Amniotic stem cell (primary cell): ENCODE measurements around the gene IL21.

Experiments used
- DNase-seq: peaks from one replicate; lab custom pipeline; 2025; lab: John Stamatoyannopoulos, UW

Gene IL21

GRCh38 chr4:122633211-122633610, 12.3 kb upstream of the IL21 start:
- no peak for DNase-seq

DNA sequence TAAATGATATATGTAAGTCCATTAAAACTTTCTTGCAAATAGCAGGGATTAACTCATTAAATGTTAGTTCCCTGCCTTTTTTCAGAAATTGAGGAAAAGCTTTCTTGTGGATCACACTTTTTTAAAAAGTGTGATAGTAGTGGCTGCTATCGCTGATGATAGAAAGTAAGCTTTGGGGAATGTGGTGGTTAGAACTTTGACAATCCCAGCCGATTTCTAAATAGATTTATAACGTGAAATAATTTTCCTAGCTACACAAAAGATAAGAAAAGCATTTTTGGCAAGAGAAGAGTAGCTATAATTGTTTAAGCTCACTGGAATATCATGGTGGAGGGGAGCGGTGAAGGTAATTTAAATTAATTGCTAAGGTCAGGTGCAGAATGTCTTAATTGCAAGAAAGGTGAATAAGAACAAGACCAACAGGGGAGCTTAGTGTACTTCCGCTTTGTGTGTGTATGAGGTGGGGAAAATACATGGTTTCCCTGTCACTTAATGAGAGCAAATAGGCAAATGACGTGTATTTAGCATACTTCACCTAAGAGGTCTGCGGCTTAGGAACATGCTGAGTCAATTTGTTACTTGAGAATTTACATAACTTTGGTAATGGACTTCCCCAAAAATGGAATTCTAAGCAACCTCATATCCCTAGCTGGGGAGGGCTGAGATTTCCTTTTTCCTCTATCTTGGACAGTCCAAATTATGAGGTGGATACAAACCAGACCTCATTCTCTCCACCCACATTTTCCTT, 11.7 kb upstream of the IL21 start:
- DNase-seq: no peak

DNA sequence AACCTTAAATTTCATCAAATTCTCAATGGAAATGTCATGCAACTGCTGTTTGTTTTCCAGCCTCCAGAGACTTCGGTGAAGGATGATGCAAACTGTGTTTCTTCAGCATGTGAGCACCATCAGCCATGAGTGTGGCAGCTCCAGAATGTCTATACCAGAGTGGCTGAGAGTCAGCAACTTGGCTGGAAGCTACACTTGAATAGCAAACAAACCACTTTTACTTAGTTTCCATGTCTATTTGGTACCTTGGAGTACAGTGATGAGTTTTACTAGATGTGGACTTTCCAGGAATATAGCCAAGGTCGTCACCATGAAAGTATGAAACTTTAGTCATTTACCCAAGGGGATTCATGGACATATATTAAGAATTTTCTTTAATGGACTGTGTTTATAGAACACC, 4.3 kb upstream of the IL21 start:
- DNase-seq: no peak

GRCh38 chr4:122624205-122624604, 3.3 kb upstream of the IL21 start:
- DNase-seq: no peak

GRCh38 chr4:122623637-122624166, 2.8 kb upstream of the IL21 start:
- no peak for DNase-seq

- DNase-seq: no peak
Measured at GRCh38 chr4:122622400-122622799, 1.5 kb upstream of the IL21 start.

DNA sequence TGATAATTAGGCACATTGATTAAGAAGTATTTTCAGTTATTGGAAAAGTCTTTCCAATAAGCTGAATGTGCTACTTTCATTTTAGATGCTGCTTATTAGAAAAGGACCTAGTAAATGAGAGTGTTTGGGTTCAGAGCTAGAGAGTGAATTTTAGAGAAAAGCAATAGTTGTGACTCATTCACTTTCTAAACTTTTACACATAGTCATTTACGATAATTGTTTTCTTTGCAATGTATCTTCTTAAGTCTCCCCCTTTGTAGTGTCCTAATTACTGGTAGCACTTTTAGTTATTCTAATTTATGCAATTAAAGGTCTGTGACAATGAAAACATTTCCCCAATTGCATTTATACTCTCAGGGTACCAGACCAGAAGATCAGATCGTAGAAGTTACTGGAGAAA, 1.3 kb downstream of the IL21 start:
- DNase-seq: no peak

DNA sequence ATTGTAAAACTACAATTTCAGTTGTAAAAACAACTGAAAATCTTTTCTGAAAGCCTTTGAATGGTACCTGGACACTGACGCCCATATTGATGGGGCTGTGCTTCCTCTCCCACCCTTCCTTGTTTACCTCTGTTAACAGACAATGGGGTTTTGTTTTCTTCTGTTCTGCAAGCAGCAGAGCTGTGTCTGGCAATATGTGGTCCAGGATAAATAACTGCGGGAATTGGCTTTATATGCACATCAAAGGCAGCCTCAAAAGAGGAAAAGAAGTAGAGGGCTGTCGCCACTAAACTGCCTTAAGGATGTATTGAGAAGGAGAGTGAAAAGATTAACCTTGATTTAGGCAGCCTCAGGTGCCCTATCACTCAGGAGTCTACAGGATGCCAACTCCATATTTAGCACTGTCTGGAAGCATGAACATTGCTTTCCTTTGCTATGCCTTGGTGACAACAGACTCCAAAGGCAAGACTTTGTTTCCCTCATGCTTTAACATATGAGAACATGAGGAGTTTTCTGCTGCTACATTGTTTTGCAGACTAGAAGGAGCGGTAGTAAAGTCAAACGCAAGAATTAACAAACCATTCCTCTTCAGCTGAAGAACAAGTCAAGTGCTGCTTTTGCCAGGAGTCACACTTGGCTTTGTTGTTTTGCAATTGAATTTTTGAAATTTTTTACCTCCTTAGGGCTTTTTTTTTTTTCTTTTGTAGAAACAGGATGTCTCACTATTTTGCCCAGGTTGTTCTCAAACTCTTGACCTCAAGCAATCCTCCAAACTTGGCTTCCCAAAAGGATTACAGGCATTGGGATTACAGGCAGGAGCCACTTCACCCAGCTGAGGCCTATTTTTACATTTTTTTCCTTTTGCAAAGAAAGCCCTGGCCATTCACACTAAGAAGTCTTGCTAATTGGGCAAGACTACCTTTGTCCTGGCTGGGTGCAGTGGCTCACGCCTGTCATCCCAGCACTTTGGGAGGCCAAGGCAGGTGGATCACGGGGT, 3.0 kb downstream of the IL21 start:
- DNase-seq: no peak

DNA sequence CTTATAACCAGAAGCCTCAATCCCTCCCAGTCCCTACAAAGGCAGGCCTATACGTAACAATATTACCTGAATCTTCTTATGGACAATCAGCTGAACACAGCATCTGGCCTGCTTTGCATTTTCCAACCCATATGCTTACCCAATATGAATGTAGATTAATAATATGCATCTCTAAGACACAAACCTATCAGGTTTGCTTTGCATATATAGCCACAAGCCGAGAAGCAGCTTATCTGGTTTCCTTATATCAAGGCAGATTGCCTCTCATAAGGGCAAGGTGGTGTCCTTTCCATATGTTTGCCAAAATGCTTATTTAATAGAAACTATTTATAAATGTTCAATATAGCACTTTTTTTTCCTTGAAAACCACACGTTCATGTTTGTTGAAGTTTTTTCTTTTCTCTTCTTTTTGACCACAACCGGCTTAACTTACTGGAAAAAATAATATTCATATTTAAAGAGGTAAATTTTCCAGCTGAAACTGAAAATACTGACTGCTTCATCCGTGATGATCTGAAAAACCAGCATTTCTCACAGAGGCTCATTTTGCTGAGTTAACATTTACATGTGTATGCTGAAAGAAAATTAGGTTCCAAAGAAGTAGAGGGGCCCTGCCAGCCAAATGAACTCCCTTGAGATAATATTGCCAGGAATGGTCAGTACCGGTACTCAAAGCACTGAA, 3.8 kb downstream of the IL21 start:
- no peak for DNase-seq

- DNase-seq: no peak
Measured at GRCh38 chr4:122614621-122615020, 6.2 kb downstream of the IL21 start.

GRCh38 chr4:122612540-122612939, 8.3 kb downstream of the IL21 start:
- no peak for DNase-seq

DNA sequence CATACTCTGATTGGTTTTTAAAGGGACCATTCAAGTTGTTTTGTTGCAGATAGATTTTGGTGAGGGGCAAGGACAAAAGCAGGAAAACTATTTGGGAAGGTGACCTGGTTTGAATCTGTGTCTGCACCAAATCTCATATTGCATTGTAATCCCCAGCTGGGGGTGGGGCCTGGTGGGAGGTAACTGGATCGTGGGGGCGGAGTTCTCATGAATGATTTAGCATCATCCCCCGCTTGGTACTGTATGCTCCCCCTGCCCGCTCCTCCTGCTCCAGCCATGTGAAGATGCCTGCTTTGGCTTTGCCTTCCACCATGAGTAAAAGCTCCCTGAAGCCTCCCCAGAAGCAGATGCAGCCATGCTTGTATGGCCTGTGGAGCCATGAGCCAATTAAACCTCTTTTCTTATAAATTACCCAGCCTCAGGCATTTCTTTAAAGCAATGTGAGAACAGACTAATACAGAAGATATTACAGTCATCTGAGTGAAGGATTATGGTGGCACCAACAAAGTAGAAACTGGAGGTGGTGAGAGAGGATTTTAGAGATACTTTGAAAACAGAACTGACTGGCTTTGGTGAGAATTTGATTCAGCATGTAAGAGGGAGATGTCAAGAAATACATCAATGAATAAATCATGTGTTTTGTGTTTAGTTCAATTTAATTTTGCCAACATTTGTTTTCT, 14.4 kb downstream of the IL21 start:
- DNase-seq: no peak

GRCh38 chr4:122604146-122604545, 16.7 kb downstream of the IL21 start:
- DNase-seq: no peak

DNA sequence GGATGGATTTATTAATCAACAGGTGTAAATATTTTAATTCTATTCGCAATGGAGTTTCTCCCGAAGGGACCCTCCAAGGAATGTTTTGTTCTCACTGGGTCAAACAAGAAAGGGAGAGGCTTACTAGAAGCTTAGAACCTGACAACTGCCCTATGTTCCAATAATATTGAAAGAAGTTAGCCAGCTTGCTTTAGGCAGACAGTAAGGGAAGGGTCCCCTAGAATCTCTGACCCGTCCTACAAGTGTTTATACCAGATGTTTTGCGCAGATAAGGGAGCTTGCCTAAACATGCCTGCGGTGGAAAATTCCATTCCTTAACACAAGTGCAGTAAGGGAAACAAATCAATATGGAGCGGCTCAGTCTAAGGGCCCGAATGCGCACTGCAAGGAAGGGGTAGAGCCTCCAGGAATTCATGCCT, 17.7 kb downstream of the IL21 start:
- DNase-seq: no peak

- DNase-seq: peak; percentile 11
Measured at GRCh38 chr4:122602277-122603142, 18.4 kb downstream of the IL21 start.

DNA sequence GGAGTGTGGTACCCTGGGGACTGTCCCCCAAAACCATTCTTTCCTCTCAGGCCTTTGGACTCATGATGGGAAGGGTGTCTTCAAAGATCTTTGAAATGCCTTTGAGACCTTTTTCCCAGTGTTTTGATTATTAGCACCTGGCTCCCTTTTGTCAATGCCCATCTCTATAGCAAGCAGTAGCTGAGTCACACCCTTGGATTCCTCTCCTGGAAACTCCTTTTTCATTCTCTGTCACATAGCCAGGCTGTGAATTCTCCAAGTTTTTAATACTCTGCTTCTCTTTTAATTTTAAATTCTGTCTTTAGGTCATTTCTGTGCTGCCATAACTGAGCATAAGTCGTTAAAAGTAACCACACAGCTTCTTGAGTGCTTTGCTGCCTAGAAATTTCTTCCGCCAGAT, 29.7 kb downstream of the IL21 start:
- DNase-seq: no peak

GRCh38 chr4:122588453-122589238, 32.2 kb downstream of the IL21 start:
- DNase-seq: peak; percentile 6

GRCh38 chr4:122584519-122584918, 36.3 kb downstream of the IL21 start:
- DNase-seq: peak; percentile 18

GRCh38 chr4:122583906-122584305, 37.0 kb downstream of the IL21 start:
- DNase-seq: no peak
